K562 treated with DMSO at 1 percent for 4 hours (cell line): Measurements from ENCODE around the gene ZNF738. TPM values are rescaled to one million over a fixed set of nuclear protein-coding genes. Genes with fewer than 3 reads are reported as not detected.

Experiments used
- total RNA-seq: library from RNA; unstranded; fragments of 300-600 nt; gene quantifications from 2 replicates; pipeline ENCODE4 v1.2.3, GENCODE V29; 2022; ENCODE audit not compliant: insufficient read depth

Gene ZNF738
- total RNA-seq, result 5.2 and 5.6 TPM in 2 replicates

DNA sequence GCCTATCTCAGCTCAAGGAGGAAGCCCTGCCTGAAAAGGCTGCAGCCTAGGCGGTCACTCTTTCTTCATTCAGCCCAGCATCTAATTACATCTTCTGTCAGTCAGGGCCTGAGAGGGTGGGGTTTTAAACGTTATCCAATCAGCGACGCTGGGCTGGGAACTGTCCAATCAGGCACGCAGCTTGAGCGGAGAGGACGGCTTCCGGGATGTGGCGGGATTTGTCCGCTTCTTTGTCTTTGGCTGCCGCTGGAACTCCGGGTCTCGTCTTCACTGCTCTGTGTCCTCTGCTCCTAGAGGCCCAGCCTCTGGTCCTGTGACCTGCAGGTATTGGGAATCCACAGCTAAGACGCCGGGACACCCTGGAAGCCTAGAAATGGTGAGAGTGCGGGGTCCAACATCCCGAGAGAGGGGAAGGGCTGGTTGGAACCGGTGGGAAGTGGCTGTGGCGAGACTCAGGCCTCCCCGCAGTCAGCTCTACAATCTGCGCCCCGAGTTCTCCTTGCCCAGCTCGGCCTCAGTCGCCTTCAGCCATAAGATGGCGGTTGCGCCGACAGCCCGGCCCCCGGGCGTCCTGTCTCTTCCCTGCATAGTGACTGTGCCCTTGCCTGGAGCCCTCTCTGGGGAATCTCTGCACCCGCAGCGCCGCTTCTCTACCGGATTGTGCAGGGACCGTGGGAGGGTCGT, at the start of gene ZNF738:
ZNF738 (plus strand) TSS at position 233 of the 684 bp plus-strand sequence; CDS start at position 374, 141 bp downstream.

DNA sequence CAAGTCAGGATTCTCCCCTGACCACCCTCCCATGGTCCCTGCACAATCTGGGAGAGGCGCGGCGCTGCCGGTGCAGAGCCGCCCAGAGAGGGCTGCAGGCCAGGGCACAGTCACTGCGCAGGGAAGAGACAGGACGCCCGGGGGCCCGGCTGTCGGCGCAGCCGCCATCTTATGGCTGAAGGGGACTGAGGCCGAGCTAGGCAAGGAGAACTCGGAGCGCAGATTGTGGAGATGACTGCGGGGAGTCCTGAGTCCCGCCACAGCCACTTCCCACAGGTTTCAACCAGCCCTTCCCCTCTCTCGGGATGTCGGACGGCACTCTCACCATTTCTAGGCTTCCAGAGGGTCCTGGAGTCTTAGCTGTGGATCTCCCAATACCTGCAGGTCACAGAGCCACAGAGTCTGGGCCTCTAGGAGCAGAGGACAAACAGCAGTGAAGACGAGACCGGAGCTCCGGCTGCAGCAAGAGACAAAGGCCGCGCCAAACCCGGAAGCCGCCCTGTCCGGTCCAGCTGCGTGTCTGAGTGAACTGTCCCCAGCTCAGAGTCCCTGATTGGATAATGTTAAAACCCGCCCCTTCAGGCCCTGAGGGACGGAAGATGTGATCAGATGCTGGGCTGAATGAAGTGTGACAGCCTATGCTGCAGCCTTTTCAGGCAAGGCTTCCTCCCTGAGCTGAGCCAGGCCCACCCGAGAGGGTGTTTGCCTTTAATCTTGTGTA, 29.8 kb upstream of the ZNF738 start, which contains the start of gene ZNF708:
ZNF708 (minus strand) TSS at position 526 of the 721 bp plus-strand sequence; CDS start at position 328, 198 bp downstream.

DNA sequence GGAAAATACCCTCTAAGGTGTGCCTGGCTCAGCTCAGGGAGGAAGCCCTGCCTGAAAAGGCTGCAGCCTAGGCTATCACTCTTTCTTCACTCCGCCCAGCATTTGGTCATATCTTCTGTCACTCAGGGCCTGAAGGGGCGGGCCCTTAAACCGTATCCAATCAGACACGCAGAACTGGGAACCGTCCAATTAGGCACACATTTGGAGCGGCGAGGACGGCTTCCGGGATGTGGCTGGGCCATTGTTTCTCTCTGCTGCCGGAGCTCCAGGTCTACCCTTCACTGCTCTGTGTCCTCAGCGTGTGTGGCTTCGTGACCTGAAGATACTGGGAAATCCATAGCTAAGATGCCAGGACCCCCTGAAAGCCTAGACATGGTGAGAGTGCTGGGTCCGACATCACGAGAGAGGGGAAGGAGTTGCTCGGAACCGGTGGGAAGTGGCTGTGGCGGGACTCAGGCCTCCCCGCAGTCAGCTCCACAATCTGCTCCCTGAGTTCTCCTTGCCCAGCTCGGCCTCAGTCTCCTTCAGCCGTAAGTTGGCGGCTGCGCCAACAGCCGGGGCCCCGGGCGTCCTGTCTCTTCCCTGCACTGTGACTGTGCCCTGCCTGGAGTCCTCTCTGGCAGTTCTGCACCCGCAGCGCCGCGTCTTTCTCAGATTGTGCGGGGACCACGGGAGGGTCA, 38.2 kb downstream of the ZNF738 start, which contains the start of gene ZNF493:
ZNF493 (plus strand) TSS at position 241 of the 680 bp plus-strand sequence; CDS start at position 346, 105 bp downstream.

Other genes with a start within 250 kb of the ZNF738 start
- 11.9 and 12.8 TPM in 2 replicates for gene ZNF431, start 217.0 kb upstream of the ZNF738 start, total RNA-seq
- 1.1 and 1.2 TPM in 2 replicates for gene ZNF708, start 29.6 kb upstream of the ZNF738 start, total RNA-seq
- 2.7 and 6.1 TPM in 2 replicates for gene ZNF493, start 38.1 kb downstream of the ZNF738 start, total RNA-seq
- 8.9 and 9.5 TPM in 2 replicates for gene ZNF429, start 146.6 kb downstream of the ZNF738 start, total RNA-seq